ENCODE results near the gene LDLRAD3. TPM values are rescaled to one million over a fixed set of nuclear protein-coding genes. Genes with fewer than 3 reads are reported as not detected.

LDLRAD3 gene
- total RNA-seq, 1 experiment from 2014 or later: 19.0 TPM

DNA sequence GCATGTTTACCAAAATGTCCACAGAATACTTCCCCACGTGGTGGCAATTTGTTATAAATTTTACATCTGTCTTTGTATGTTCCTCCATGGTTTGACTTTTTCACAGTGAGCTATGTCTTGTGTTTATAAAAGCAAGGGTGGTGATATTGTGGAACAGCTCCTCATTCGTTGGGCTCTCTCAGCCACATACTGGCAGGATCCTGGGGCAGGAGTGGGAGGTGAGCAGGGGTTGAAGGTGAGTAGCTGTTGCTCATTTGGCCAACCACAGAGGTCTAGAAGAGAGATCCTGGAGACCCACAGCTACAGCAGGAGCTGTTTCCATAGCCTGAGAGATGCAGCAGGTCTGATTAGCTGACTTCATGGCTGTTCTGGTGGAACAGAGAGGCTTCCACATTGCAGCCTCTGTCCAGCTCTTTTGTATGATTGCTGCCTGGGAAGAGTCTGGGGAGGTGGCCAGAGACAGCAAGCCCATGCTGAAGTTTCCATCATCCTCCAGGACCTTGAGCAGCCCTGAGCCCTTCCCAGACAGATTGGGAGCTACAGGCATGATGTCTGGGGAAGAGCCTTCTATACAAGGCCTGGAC is 128.1 kb downstream of the LDLRAD3 start:
- H3K4me2 ChIP-seq (ENCODE audit: low read length): no peak overlapping the region
- ChIA-PET CTCF (interaction anchor here (1.3 kb wide), 1 partner anchor 29 kb away, joined by 3 read pairs; no protein-coding TSS in a partner anchor), POLR2A (no interaction called here), RAD21 (ENCODE audit: low non-redundant PET in 1 of 2, low total read pairs in 2 of 2, uncharacterized antibody in 2 of 2, unreplicated experiment in 2 of 2) (no interaction called here)
- TF ChIP-seq YY1 (IDR thresholded peaks at IDR 0.05; ENCODE audit: extremely low read depth, insufficient replicate concordance, low read depth, low read length): no peak
- no peak for TF ChIP-seq SRF (IDR thresholded peaks at IDR 0.05; ENCODE audit: low read depth)
- no peak for TF ChIP-seq POLR2AphosphoS5 (IDR thresholded peaks at IDR 0.05; ENCODE audit: low read depth, low read length)
- no peak for TF ChIP-seq RAD21 (IDR thresholded peaks at IDR 0.05; ENCODE audit: low read depth)
- TF ChIP-seq EZH2phosphoT487 (IDR thresholded peaks at IDR 0.05; ENCODE audit: borderline replicate concordance): no peak
- TF ChIP-seq, protein P1, sequence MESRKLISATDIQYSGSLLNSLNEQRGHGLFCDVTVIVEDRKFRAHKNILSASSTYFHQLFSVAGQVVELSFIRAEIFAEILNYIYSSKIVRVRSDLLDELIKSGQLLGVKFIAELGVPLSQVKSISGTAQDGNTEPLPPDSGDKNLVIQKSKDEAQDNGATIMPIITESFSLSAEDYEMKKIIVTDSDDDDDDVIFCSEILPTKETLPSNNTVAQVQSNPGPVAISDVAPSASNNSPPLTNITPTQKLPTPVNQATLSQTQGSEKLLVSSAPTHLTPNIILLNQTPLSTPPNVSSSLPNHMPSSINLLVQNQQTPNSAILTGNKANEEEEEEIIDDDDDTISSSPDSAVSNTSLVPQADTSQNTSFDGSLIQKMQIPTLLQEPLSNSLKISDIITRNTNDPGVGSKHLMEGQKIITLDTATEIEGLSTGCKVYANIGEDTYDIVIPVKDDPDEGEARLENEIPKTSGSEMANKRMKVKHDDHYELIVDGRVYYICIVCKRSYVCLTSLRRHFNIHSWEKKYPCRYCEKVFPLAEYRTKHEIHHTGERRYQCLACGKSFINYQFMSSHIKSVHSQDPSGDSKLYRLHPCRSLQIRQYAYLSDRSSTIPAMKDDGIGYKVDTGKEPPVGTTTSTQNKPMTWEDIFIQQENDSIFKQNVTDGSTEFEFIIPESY (IDR thresholded peaks at IDR 0.05; ENCODE audit: extremely low read depth, insufficient replicate concordance, low read length): no peak
- no peak for TF ChIP-seq ZNF274 (IDR thresholded peaks at IDR 0.05; ENCODE audit: low read depth, low read length)
- no peak for TF ChIP-seq CBX3 (IDR thresholded peaks at IDR 0.05; ENCODE audit: low read depth)
- no peak for TF ChIP-seq POLR2A (IDR thresholded peaks at IDR 0.05; ENCODE audit: borderline replicate concordance, extremely low read depth, insufficient read depth, insufficient read length)
- TF ChIP-seq TCF7L2 (IDR thresholded peaks at IDR 0.05; ENCODE audit: borderline replicate concordance, extremely low read depth, insufficient read depth, insufficient read length): no peak
- TF ChIP-seq JUND (IDR thresholded peaks at IDR 0.05): no peak
- TF ChIP-seq SIN3A (IDR thresholded peaks at IDR 0.05; ENCODE audit: low read depth): no peak
- no peak for TF ChIP-seq REST (IDR thresholded peaks at IDR 0.05; ENCODE audit: low read depth)
- no peak for TF ChIP-seq ATF3 (IDR thresholded peaks at IDR 0.05)
- TF ChIP-seq, protein P2, sequence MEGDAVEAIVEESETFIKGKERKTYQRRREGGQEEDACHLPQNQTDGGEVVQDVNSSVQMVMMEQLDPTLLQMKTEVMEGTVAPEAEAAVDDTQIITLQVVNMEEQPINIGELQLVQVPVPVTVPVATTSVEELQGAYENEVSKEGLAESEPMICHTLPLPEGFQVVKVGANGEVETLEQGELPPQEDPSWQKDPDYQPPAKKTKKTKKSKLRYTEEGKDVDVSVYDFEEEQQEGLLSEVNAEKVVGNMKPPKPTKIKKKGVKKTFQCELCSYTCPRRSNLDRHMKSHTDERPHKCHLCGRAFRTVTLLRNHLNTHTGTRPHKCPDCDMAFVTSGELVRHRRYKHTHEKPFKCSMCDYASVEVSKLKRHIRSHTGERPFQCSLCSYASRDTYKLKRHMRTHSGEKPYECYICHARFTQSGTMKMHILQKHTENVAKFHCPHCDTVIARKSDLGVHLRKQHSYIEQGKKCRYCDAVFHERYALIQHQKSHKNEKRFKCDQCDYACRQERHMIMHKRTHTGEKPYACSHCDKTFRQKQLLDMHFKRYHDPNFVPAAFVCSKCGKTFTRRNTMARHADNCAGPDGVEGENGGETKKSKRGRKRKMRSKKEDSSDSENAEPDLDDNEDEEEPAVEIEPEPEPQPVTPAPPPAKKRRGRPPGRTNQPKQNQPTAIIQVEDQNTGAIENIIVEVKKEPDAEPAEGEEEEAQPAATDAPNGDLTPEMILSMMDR (IDR thresholded peaks at IDR 0.05 in 2 of 3, conservative IDR thresholded peaks at IDR 0.05 in 1 of 3; ENCODE audit: borderline replicate concordance in 1 of 3, insufficient read depth in 1 of 3, low read depth in 2 of 3, low read length in 2 of 3): no peak
- no peak for TF ChIP-seq FOSL1 (IDR thresholded peaks at IDR 0.05; ENCODE audit: low read depth)
- TF ChIP-seq ELF1 (IDR thresholded peaks at IDR 0.05; ENCODE audit: borderline replicate concordance, low read depth): no peak
- TF ChIP-seq EZH2 (IDR thresholded peaks at IDR 0.05): no peak
- no peak for TF ChIP-seq MAX (IDR thresholded peaks at IDR 0.05)
- no peaks in the 10 kb centered on the region for H3K27me3 ChIP-seq (ENCODE audit: insufficient read depth, low read length)
- no TSS peak for BruUV-seq (replicated peaks)
- DNase-seq (ENCODE audit: low read depth, low spot score) (no peak), ATAC-seq (no peak)
- H3K27ac ChIP-seq (ENCODE audit: low read depth, low read length): no peak overlapping the region
- no peak overlapping the region for H3K9ac ChIP-seq (ENCODE audit: low read length)
- H3K36me3 ChIP-seq (ENCODE audit: control insufficient read depth in 1 of 2, insufficient read depth in 2 of 2, low read length in 2 of 2): no peaks in the 10 kb centered on the region
- no peaks in the 10 kb centered on the region for H4K20me1 ChIP-seq (ENCODE audit: insufficient read depth)
- H3K79me2 ChIP-seq (ENCODE audit: insufficient read depth, low read length): no peaks in the 10 kb centered on the region
- H2AFZ ChIP-seq (ENCODE audit: low read depth, low read length, poor library complexity, severe bottlenecking): no peak overlapping the region
- H3K4me1 ChIP-seq (ENCODE audit: control insufficient read depth in 1 of 2, insufficient read depth in 2 of 2, low read length in 2 of 2): no peaks in the 10 kb centered on the region
- intact Hi-C loops (cut with micrococcal nuclease): no loop called here
- no peak overlapping the region for H3K4me3 ChIP-seq (replicated peaks in 1 of 2; ENCODE audit: low read depth in 1 of 2, low read length in 2 of 2)
- H3K9me2 ChIP-seq (ENCODE audit: insufficient read depth): no peaks in the 10 kb centered on the region
- H3K9me3 ChIP-seq (ENCODE audit: control insufficient read depth in 1 of 2, insufficient read depth in 1 of 2, low read depth in 1 of 2, low read length in 2 of 2): peaks cover 0 to 1% of the 10 kb centered on the region in 2 experiments; a peak in 1 of 4 replicates
